ENCODE results near the gene UBE2O.

DNA sequence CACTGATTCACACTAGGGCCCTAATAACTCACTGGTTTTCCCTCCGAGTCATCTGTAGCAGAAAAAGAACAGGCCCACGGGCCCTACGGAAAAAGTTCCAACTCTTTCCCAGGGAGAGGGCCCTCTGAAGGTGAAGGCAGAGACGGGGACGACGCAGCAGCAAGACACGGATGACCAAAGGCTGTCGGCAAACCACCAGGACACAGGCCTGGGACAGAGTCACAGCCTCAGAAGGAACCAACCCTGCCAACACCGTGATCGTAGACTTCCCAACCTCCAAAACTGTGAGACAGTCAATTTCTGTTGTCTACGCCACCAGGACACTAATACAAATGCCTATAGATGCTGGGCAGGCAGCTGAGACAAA lies 73.7 kb downstream of the UBE2O start:
- TF ChIP-seq, protein P1, sequence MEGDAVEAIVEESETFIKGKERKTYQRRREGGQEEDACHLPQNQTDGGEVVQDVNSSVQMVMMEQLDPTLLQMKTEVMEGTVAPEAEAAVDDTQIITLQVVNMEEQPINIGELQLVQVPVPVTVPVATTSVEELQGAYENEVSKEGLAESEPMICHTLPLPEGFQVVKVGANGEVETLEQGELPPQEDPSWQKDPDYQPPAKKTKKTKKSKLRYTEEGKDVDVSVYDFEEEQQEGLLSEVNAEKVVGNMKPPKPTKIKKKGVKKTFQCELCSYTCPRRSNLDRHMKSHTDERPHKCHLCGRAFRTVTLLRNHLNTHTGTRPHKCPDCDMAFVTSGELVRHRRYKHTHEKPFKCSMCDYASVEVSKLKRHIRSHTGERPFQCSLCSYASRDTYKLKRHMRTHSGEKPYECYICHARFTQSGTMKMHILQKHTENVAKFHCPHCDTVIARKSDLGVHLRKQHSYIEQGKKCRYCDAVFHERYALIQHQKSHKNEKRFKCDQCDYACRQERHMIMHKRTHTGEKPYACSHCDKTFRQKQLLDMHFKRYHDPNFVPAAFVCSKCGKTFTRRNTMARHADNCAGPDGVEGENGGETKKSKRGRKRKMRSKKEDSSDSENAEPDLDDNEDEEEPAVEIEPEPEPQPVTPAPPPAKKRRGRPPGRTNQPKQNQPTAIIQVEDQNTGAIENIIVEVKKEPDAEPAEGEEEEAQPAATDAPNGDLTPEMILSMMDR (IDR thresholded peaks at IDR 0.05; ENCODE audit: low read length), result no peak
- TF ChIP-seq EZH2 (optimal IDR thresholded peaks at IDR 0.05; ENCODE audit: low read depth, low read length), result no peak

Data from MM.1S (cell line).